ENCODE data around the gene GDF2. TPM values are rescaled to one million over a fixed set of nuclear protein-coding genes. Genes with fewer than 3 reads are reported as not detected.

The GDF2 gene
- total RNA-seq, 1 donor from 2014 or later, result not detected

GRCh38 chr10:47349941-47350371 lies 27.7 kb downstream of the GDF2 start:
- DNase-seq (ENCODE audit: extremely low spot score, unreplicated experiment), result no peak
- Mint-ChIP-seq H3K27ac (no peak overlapping the region), H3K4me3 (no peak overlapping the region), H3K36me3 (no peaks in the 10 kb centered on the region), H3K27me3 (peaks cover 16% of the 10 kb centered on the region), H3K4me1 (ENCODE audit: unreplicated experiment) (no peaks in the 10 kb centered on the region), H3K9me3 (no peaks in the 10 kb centered on the region)
- TF ChIP-seq CTCF (conservative IDR thresholded peaks at IDR 0.05), result no peak

GRCh38 chr10:47350671-47351640 lies 28.7 kb downstream of the GDF2 start:
- Mint-ChIP-seq H3K4me3 (no peak overlapping the region), H3K4me1 (ENCODE audit: unreplicated experiment) (no peaks in the 10 kb centered on the region), H3K27me3 (peaks cover 8% of the 10 kb centered on the region), H3K27ac (no peak overlapping the region), H3K36me3 (no peaks in the 10 kb centered on the region), H3K9me3 (no peaks in the 10 kb centered on the region)
- DNase-seq (ENCODE audit: extremely low spot score, unreplicated experiment), result no peak
- TF ChIP-seq CTCF (conservative IDR thresholded peaks at IDR 0.05), result no peak

DNA sequence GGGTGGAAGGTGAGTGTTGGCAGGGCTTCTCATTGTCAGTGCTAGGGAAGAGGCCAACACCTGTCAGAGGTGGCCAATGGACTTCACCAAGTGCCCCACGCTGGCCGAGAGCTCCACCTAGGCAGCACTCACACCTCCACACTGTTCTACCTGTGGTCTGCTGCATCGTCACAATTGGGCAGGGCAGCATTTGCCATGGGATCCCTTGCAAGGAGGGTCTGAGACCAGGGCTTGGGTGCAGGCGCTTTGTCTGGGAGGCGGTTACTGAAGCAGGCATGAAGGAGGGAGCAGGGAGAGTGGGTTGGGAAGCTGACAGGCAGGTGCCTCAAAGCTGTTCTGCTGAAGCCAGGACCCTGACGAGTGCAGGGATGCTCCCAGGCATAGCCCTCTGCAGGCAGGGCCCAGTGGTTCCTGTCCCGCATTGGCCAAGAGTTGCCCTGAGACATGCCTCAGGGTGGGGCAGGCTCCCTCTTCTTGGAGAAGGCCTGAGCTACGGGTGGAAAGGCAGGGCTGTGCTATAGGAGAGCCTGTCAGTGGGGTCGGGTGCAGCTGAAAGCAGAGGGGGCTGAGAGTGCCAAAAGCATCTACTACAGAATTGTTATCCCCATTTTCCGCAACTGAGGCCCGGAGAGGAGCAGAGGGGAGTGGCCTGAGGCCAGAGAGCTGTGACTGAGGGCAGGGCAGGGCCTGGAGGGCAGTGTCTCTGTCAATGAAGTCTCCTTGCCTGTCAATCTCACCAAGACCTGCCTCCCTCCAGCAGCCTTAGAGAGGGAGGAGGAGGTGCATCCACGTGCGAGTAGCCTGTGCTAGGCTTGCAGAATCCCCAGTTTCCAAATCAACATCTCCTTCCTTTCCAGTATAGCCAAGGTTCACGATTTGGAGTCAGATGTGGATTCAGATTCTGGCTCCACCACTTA lies 29.9 kb downstream of the GDF2 start:
- Mint-ChIP-seq H3K27me3 (peaks cover 5% of the 10 kb centered on the region), H3K4me1 (ENCODE audit: unreplicated experiment) (no peaks in the 10 kb centered on the region), H3K36me3 (no peaks in the 10 kb centered on the region), H3K9me3 (no peaks in the 10 kb centered on the region), H3K4me3 (no peak overlapping the region), H3K27ac (no peak overlapping the region)
- no peak for DNase-seq (ENCODE audit: extremely low spot score, unreplicated experiment)
- no peak for TF ChIP-seq CTCF (conservative IDR thresholded peaks at IDR 0.05)

- H3K9me3 Mint-ChIP-seq, result no peaks in the 10 kb centered on the region
- H3K27ac Mint-ChIP-seq, result no peak overlapping the region
- no peak overlapping the region for H3K4me3 Mint-ChIP-seq
- no peaks in the 10 kb centered on the region for H3K4me1 Mint-ChIP-seq (ENCODE audit: unreplicated experiment)
- H3K36me3 Mint-ChIP-seq, result no peaks in the 10 kb centered on the region
- no peak for TF ChIP-seq CTCF (conservative IDR thresholded peaks at IDR 0.05)
- no peaks in the 10 kb centered on the region for H3K27me3 Mint-ChIP-seq
- DNase-seq (ENCODE audit: extremely low spot score, unreplicated experiment), result no peak
Observed at GRCh38 chr10:47353351-47353750, 31.1 kb downstream of the GDF2 start.

DNA sequence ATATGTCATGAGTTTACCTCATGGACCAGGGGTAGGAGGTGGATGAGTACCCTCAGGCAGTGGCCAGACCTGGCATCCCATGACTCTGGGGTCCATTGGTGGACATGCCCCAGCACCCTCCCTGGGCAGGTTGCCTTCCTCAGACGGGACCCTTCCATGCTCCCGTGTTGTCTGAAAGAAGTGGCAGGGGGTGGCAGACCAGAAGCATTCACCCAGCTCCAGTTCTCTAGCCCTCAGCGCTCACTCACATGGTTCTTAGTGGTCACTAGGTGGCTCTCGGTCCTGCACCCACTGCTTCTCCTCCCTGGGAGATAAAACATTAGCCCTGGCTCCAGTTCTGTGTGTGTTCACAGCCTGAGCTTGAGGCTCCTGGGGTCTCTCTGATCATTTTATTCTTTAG lies 31.9 kb downstream of the GDF2 start:
- DNase-seq (ENCODE audit: extremely low spot score, unreplicated experiment), result no peak
- no peak overlapping the region for H3K27ac Mint-ChIP-seq
- TF ChIP-seq CTCF (conservative IDR thresholded peaks at IDR 0.05), result peak; percentile 27
- no peaks in the 10 kb centered on the region for H3K36me3 Mint-ChIP-seq
- no peaks in the 10 kb centered on the region for H3K27me3 Mint-ChIP-seq
- H3K4me3 Mint-ChIP-seq, result no peak overlapping the region
- no peaks in the 10 kb centered on the region for H3K4me1 Mint-ChIP-seq (ENCODE audit: unreplicated experiment)
- H3K9me3 Mint-ChIP-seq, result no peaks in the 10 kb centered on the region

All from type B pancreatic cell (in vitro differentiated cells).